HG03378 (cell line): ENCODE results near the gene TMEM132C.
"Not testable (repeated sequence)": the region's sequence is repeated elsewhere in the genome, so short reads cannot be mapped to it uniquely, and the experiment has no call there.

Experiments
- ATAC-seq: cut with Tn5 transposase; IDR thresholded peaks from one replicate; pipeline ENCODE4 v1.9.1; 2021; ENCODE audit warnings: mild to moderate bottlenecking, moderate library complexity; ENCODE audit not compliant: unreplicated experiment

The TMEM132C gene

GRCh38 chr12:128603573-128604115, 336.7 kb downstream of the TMEM132C start:
- no peak for ATAC-seq

- ATAC-seq: not testable (repeated sequence)
These were observed 337.2 kb downstream of the TMEM132C start for GRCh38 chr12:128604219-128604618.

GRCh38 chr12:128606051-128606450, 339.1 kb downstream of the TMEM132C start:
- ATAC-seq: no peak

GRCh38 chr12:128606538-128606937, 339.6 kb downstream of the TMEM132C start:
- ATAC-seq: no peak

GRCh38 chr12:128606970-128607369, 340.0 kb downstream of the TMEM132C start:
- no peak for ATAC-seq

GRCh38 chr12:128607641-128608040, 340.7 kb downstream of the TMEM132C start:
- ATAC-seq: no peak

- ATAC-seq: no peak
These were observed 342.9 kb downstream of the TMEM132C start for GRCh38 chr12:128609861-128610260.

GRCh38 chr12:128611736-128612135, 344.8 kb downstream of the TMEM132C start:
- ATAC-seq: no peak

- no peak for ATAC-seq
These were observed 345.3 kb downstream of the TMEM132C start for GRCh38 chr12:128612150-128612850.

- ATAC-seq: no peak
These were observed 347.0 kb downstream of the TMEM132C start for GRCh38 chr12:128613837-128614590.

GRCh38 chr12:128617304-128617833, 350.4 kb downstream of the TMEM132C start:
- no peak for ATAC-seq

- ATAC-seq: no peak
These were observed 352.3 kb downstream of the TMEM132C start for GRCh38 chr12:128619263-128619662.

GRCh38 chr12:128621304-128621703, 354.3 kb downstream of the TMEM132C start:
- no peak for ATAC-seq

GRCh38 chr12:128623748-128624147, 356.8 kb downstream of the TMEM132C start:
- ATAC-seq: no peak

- no peak for ATAC-seq
These were observed 359.9 kb downstream of the TMEM132C start for GRCh38 chr12:128626808-128627320.

- ATAC-seq: no peak
These were observed 360.7 kb downstream of the TMEM132C start for GRCh38 chr12:128627659-128628058.

- ATAC-seq: no peak
These were observed 363.0 kb downstream of the TMEM132C start for GRCh38 chr12:128629979-128630378.

- peak; percentile 87 for ATAC-seq
These were observed 371.0 kb downstream of the TMEM132C start for GRCh38 chr12:128637642-128638606.

- ATAC-seq: no peak
These were observed 372.1 kb downstream of the TMEM132C start for GRCh38 chr12:128639089-128639488.

- no peak for ATAC-seq
These were observed 376.2 kb downstream of the TMEM132C start for GRCh38 chr12:128643155-128643554.
